HEK293 (cell line): Measurements from ENCODE around the gene STAG3.

Experiments
- CTCF ChIA-PET: fragments of 350-600 bp; formaldehyde crosslinking; extraction: SDS; loops from one replicate; lab custom pipeline; 2021; ENCODE audit warnings: antibody characterized with exemption; lab: Yijun Ruan, JAX
- POLR2A ChIA-PET: fragments of 300-600 bp; formaldehyde crosslinking; extraction: SDS; loops from one replicate; lab custom pipeline; 2020; ENCODE audit warnings: antibody characterized with exemption, inconsistent platforms; lab: Yijun Ruan, JAX
- H3K27ac ChIP-seq: fragments of 200-500 bp; sonication (Bioruptor generic); 2 replicates; pipeline ENCODE4 v1.5.1; 2014; ENCODE audit warnings: low read depth, low read length, control low read depth, inconsistent platforms; ENCODE audit errors: extremely low read depth
- H3K36me3 ChIP-seq, 2 experiments: fragments of 200-500 bp in 1 of 2; sonication (Bioruptor generic) in 1 of 2; 1 replicate in 1 of 2; 2 replicates in 1 of 2; pipeline ENCODE4 v1.5.1; 2014 to 2017; ENCODE audit warnings: inconsistent platforms in 2 of 2, low read length in 2 of 2; ENCODE audit not compliant: control insufficient read depth in 2 of 2, insufficient read depth in 1 of 2
- H3K4me1 ChIP-seq: fragments of 200-500 bp; sonication (Bioruptor generic); 2 replicates; pipeline ENCODE4 v1.5.1; 2014; ENCODE audit warnings: mild to moderate bottlenecking, low read length, inconsistent platforms; ENCODE audit not compliant: control insufficient read depth, insufficient read depth
- H3K4me3 ChIP-seq: 2 replicates; pipeline ENCODE4 v1.5.1; 2011; ENCODE audit warnings: low read depth, mild to moderate bottlenecking, control low read depth, low read length, moderate library complexity
- H3K9me3 ChIP-seq: fragments of 200-500 bp; sonication (Bioruptor generic); 2 replicates; pipeline ENCODE4 v1.5.1; 2014; ENCODE audit warnings: low read depth, low read length, inconsistent platforms; ENCODE audit not compliant: control insufficient read depth, insufficient read depth
- GLI2 ChIP-seq: fragments of 450-650 bp; formaldehyde crosslinking; IDR thresholded peaks from 2 replicates; pipeline ENCODE4; 2017; ENCODE audit warnings: missing biosample characterization, missing genetic modification characterization, low read depth, borderline replicate concordance
- HOXC10 ChIP-seq: sonication (generic); formaldehyde crosslinking; IDR thresholded peaks from 2 replicates; pipeline ENCODE4 v1.8.1; 2023; ENCODE audit warnings: mild to moderate bottlenecking, missing genetic modification reagents
- KLF7 ChIP-seq: fragments of 450-650 bp; formaldehyde crosslinking; IDR thresholded peaks from 2 replicates; pipeline ENCODE4 v1.5.1; 2016; ENCODE audit warnings: missing biosample characterization, missing genetic modification characterization, borderline replicate concordance
- MYNN ChIP-seq: fragments of 450-650 bp; formaldehyde crosslinking; IDR thresholded peaks from 2 replicates; pipeline ENCODE4 v1.5.1; 2016; ENCODE audit warnings: missing biosample characterization, missing genetic modification characterization, borderline replicate concordance
- OVOL3 ChIP-seq: fragments of 450-650 bp; formaldehyde crosslinking; IDR thresholded peaks from 2 replicates; pipeline ENCODE4 v1.5.1; 2016; ENCODE audit warnings: missing biosample characterization, missing genetic modification characterization
- PATZ1 ChIP-seq: fragments of 450-650 bp; formaldehyde crosslinking; IDR thresholded peaks from 2 replicates; pipeline ENCODE4 v1.5.1; 2016; ENCODE audit warnings: missing biosample characterization, missing genetic modification characterization
- PRDM10 ChIP-seq: fragments of 450-650 bp; formaldehyde crosslinking; IDR thresholded peaks from 2 replicates; pipeline ENCODE4 v1.5.1; 2016; ENCODE audit warnings: missing biosample characterization, missing genetic modification characterization
- PRDM4 ChIP-seq: fragments of 450-650 bp; formaldehyde crosslinking; IDR thresholded peaks from 2 replicates; pipeline ENCODE4 v1.5.1; 2017; ENCODE audit warnings: missing biosample characterization, missing genetic modification characterization
- PRDM6 ChIP-seq: fragments of 450-650 bp; formaldehyde crosslinking; IDR thresholded peaks from 2 replicates; pipeline ENCODE4 v1.5.1; 2017; ENCODE audit warnings: missing biosample characterization, missing genetic modification characterization
- TCF7L2 ChIP-seq: IDR thresholded peaks from 2 replicates; pipeline ENCODE4 v1.6.1; 2011; ENCODE audit warnings: low read depth, mild to moderate bottlenecking, inconsistent platforms, low read length, moderate library complexity, borderline replicate concordance
- ZBTB49 ChIP-seq: fragments of 450-650 bp; formaldehyde crosslinking; IDR thresholded peaks from 2 replicates; pipeline ENCODE4 v1.5.1; 2016; ENCODE audit warnings: missing biosample characterization, missing genetic modification characterization, low read depth
- ZNF157 ChIP-seq: fragments of 450-650 bp; formaldehyde crosslinking; IDR thresholded peaks from 2 replicates; pipeline ENCODE4 v1.5.1; 2016; ENCODE audit warnings: missing biosample characterization, missing genetic modification characterization
- ZNF175 ChIP-seq: fragments of 450-650 bp; formaldehyde crosslinking; IDR thresholded peaks from 2 replicates; pipeline ENCODE4 v1.5.1; 2016; ENCODE audit warnings: missing biosample characterization, missing genetic modification characterization
- ZNF26 ChIP-seq: fragments of 450-650 bp; formaldehyde crosslinking; IDR thresholded peaks from 2 replicates; pipeline ENCODE4 v1.5.1; 2016; ENCODE audit warnings: missing biosample characterization, missing genetic modification characterization
- ZNF514 ChIP-seq: fragments of 450-650 bp; formaldehyde crosslinking; IDR thresholded peaks from 2 replicates; pipeline ENCODE4 v1.5.1; 2016; ENCODE audit warnings: missing biosample characterization, missing genetic modification characterization
- ZNF521 ChIP-seq: fragments of 450-650 bp; formaldehyde crosslinking; IDR thresholded peaks from 2 replicates; pipeline ENCODE4 v1.5.1; 2017; ENCODE audit warnings: missing biosample characterization, mild to moderate bottlenecking, missing genetic modification characterization
- ZNF558 ChIP-seq: fragments of 450-650 bp; formaldehyde crosslinking; IDR thresholded peaks from 2 replicates; pipeline ENCODE4 v1.5.1; 2016; ENCODE audit warnings: missing biosample characterization, missing genetic modification characterization
- ZNF629 ChIP-seq: fragments of 450-650 bp; formaldehyde crosslinking; IDR thresholded peaks from 2 replicates; pipeline ENCODE4 v1.5.1; 2017; ENCODE audit warnings: missing biosample characterization, missing genetic modification characterization
- ZNF639 ChIP-seq: fragments of 450-650 bp; formaldehyde crosslinking; IDR thresholded peaks from 2 replicates; pipeline ENCODE4 v1.5.1; 2016; ENCODE audit warnings: missing biosample characterization, missing genetic modification characterization
- ZSCAN4 ChIP-seq: fragments of 450-650 bp; formaldehyde crosslinking; IDR thresholded peaks from 2 replicates; pipeline ENCODE4 v1.5.1; 2017; ENCODE audit warnings: missing biosample characterization, missing genetic modification characterization

Gene STAG3

GRCh38 chr7:100167912-100168323 is 9.8 kb upstream of the STAG3 start:
- peaks cover 7% of the 10 kb centered on the region for H3K4me1 ChIP-seq
- no peak overlapping the region for H3K27ac ChIP-seq
- H3K4me3 ChIP-seq, result no peak overlapping the region
- H3K9me3 ChIP-seq, result no peaks in the 10 kb centered on the region
- no peaks in the 10 kb centered on the region for H3K36me3 ChIP-seq
- ChIA-PET CTCF (interaction anchor here (0.6 to 1.9 kb wide), 5 partner anchors 17 to 35 kb away, joined by 3 to 9 read pairs (median 6); no protein-coding TSS in a partner anchor), POLR2A (interaction anchor here (1.0 to 2.7 kb wide), 3 partner anchors 9 to 20 kb away, joined by 4 to 13 read pairs (median 5); partner anchors contain the start of genes GPC2, LAMTOR4, STAG3 and TRAPPC14)
- TF ChIP-seq GLI2 (tag by site-specific recombination) (no peak), ZBTB49 (no peak), KLF7 (tag by site-specific recombination) (peak; percentile 98), ZNF639 (tag by site-specific recombination) (peak; percentile 51), PATZ1 (tag by site-specific recombination) (peak; percentile 41; the same call in 1 of the 2 replicates), HOXC10 (CRISPR knock-in tag) (no peak), PRDM6 (tag by site-specific recombination) (no peak), OVOL3 (tag by site-specific recombination) (no peak), ZNF26 (no peak), ZNF558 (tag by site-specific recombination) (no peak), PRDM4 (tag by site-specific recombination) (no peak), PRDM10 (peak; percentile 94), MYNN (tag by site-specific recombination) (no peak; the same call in 1 of the 2 replicates), ZNF514 (tag by site-specific recombination) (no peak), TCF7L2 (no peak), ZNF629 (tag by site-specific recombination) (no peak; the same call in 1 of the 2 replicates), ZSCAN4 (tag by site-specific recombination) (peak; percentile 94), ZNF157 (0 out of 2 replicates have a peak, but pooled peaks have one; percentile 19), ZNF175 (tag by site-specific recombination) (no peak), ZNF521 (tag by site-specific recombination) (no peak)
